ENCODE results near the gene PDPN.

The PDPN gene

DNA sequence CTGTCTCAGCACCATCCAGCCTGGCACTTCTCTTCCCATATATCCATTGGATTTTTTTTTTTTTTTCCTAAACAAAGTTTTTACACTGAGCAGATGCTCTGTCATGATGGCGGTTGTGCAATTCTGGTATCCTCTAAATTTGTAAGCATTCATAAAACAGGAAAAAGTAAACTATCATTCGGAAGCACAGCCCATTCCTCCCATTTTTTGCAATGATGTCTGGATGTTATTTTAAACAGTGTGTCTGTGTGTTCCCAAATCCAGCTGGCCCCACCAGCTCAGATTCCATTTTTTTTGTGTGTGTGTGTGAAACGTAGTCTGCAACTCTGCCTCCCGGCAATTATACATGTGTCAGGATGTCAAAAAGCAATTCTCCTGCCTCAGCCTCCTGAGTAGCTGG, 33.5 kb downstream of the PDPN start:
- TF ChIP-seq CTCF (IDR thresholded peaks at IDR 0.05): no peak
- no peak overlapping the region for H3K4me3 ChIP-seq (ENCODE audit: low read depth, low read length)
- no peaks in the 10 kb centered on the region for H3K79me2 ChIP-seq
- H3K9me3 ChIP-seq (ENCODE audit: control insufficient read depth, low read length): no peaks in the 10 kb centered on the region
- H3K27ac ChIP-seq: no peak overlapping the region
- no peak overlapping the region for H2AFZ ChIP-seq
- H3K27me3 ChIP-seq (ENCODE audit: control insufficient read depth, insufficient read depth, low read length): no peaks in the 10 kb centered on the region
- no peak overlapping the region for H3K4me2 ChIP-seq (ENCODE audit: low read length)
- H3K36me3 ChIP-seq (ENCODE audit: control insufficient read depth, insufficient read depth, low read length): no peaks in the 10 kb centered on the region
- no peak overlapping the region for H3K9ac ChIP-seq
- no peaks in the 10 kb centered on the region for H3K4me1 ChIP-seq

DNA sequence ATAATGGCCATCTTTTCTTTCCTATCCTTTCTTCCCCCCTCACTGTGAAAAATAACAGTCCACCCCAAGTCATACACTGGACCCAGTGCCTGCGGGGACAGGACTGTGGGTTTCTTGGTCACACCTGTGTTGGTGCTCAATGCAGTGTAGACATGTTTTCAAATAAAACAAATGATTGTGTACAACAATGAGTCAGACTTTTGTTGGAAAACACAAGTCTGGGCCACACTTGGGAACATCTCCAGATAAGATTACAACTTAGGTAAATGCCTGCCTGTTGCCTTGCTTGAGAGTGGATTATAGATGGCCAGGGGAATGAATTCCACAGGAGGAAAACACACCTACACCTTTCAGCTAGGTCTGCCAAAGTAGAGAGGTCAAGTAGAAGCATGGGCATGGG, 34.1 kb downstream of the PDPN start:
- H3K4me3 ChIP-seq (ENCODE audit: low read depth, low read length): no peak overlapping the region
- H3K9me3 ChIP-seq (ENCODE audit: control insufficient read depth, low read length): no peaks in the 10 kb centered on the region
- no peak overlapping the region for H3K9ac ChIP-seq
- no peak overlapping the region for H2AFZ ChIP-seq
- H3K4me1 ChIP-seq: no peaks in the 10 kb centered on the region
- H3K36me3 ChIP-seq (ENCODE audit: control insufficient read depth, insufficient read depth, low read length): no peaks in the 10 kb centered on the region
- no peak for TF ChIP-seq CTCF (IDR thresholded peaks at IDR 0.05)
- no peaks in the 10 kb centered on the region for H3K27me3 ChIP-seq (ENCODE audit: control insufficient read depth, insufficient read depth, low read length)
- H3K79me2 ChIP-seq: no peaks in the 10 kb centered on the region
- H3K27ac ChIP-seq: no peak overlapping the region
- no peak overlapping the region for H3K4me2 ChIP-seq (ENCODE audit: low read length)

- no peaks in the 10 kb centered on the region for H3K79me2 ChIP-seq
- H3K27me3 ChIP-seq (ENCODE audit: control insufficient read depth, insufficient read depth, low read length): no peaks in the 10 kb centered on the region
- H3K9me3 ChIP-seq (ENCODE audit: control insufficient read depth, low read length): no peaks in the 10 kb centered on the region
- no peak for TF ChIP-seq CTCF (IDR thresholded peaks at IDR 0.05)
- no peaks in the 10 kb centered on the region for H3K4me1 ChIP-seq
- no peak overlapping the region for H3K27ac ChIP-seq
- H3K4me3 ChIP-seq (ENCODE audit: low read depth, low read length): no peak overlapping the region
- H3K9ac ChIP-seq: no peak overlapping the region
- no peak overlapping the region for H3K4me2 ChIP-seq (ENCODE audit: low read length)
- no peak overlapping the region for H2AFZ ChIP-seq
- H3K36me3 ChIP-seq (ENCODE audit: control insufficient read depth, insufficient read depth, low read length): no peaks in the 10 kb centered on the region
Observed at GRCh38 chr1:13618483-13618882, 34.9 kb downstream of the PDPN start.

DNA sequence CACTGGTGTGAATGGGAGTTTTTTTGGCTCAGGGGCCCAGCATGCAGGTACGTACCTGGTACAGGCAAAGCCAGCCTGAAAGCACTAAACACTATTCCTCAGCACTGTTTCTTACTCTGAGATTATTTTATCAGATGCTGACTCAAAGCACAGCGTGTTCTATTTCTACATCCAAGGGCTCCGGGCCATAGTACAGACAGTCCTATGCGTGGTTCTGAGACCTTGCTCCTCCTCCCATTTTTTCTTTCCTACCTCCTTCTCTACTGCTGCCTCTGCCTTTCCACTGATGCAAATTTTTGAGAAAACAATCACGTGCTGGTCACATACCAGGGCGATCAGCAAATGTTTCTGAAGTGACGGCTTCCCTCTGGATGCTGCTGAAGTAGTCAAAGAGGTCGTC, 36.3 kb downstream of the PDPN start:
- H3K4me2 ChIP-seq (ENCODE audit: low read length): no peak overlapping the region
- H3K9me3 ChIP-seq (ENCODE audit: control insufficient read depth, low read length): no peaks in the 10 kb centered on the region
- no peaks in the 10 kb centered on the region for H3K79me2 ChIP-seq
- no peaks in the 10 kb centered on the region for H3K36me3 ChIP-seq (ENCODE audit: control insufficient read depth, insufficient read depth, low read length)
- no peak overlapping the region for H3K9ac ChIP-seq
- TF ChIP-seq CTCF (IDR thresholded peaks at IDR 0.05): no peak
- no peak overlapping the region for H2AFZ ChIP-seq
- H3K27ac ChIP-seq: no peak overlapping the region
- H3K4me3 ChIP-seq (ENCODE audit: low read depth, low read length): no peak overlapping the region
- H3K4me1 ChIP-seq: no peaks in the 10 kb centered on the region
- no peaks in the 10 kb centered on the region for H3K27me3 ChIP-seq (ENCODE audit: control insufficient read depth, insufficient read depth, low read length)

DNA sequence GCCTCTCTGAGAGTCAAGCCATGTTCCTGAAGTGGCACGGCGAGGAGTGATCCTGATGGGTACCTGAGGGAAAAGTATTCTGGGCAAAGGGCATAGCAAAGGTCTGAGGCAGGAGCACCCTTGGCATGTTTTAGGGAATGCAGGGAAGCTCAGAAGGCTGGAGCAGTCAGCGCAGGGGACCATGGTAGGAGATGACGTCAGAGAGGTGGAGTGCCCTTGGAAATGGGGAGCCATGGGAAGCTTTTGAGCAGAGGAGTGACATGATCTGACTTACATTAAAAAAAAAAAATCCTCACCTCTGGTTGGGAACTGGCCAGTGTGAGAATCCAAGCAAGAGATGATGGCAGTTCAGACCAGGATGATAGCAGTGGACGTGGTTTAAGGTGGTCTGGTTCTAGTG, 37.2 kb downstream of the PDPN start:
- Histone ChIP-seq H3K9me3 (ENCODE audit: control insufficient read depth, low read length) (no peaks in the 10 kb centered on the region), H3K79me2 (no peaks in the 10 kb centered on the region), H3K4me1 (no peaks in the 10 kb centered on the region), H3K27me3 (ENCODE audit: control insufficient read depth, insufficient read depth, low read length) (no peaks in the 10 kb centered on the region), H3K36me3 (ENCODE audit: control insufficient read depth, insufficient read depth, low read length) (no peaks in the 10 kb centered on the region), H3K9ac (no peak overlapping the region), H3K27ac (no peak overlapping the region), H3K4me2 (ENCODE audit: low read length) (no peak overlapping the region), H3K4me3 (ENCODE audit: low read depth, low read length) (no peak overlapping the region), H2AFZ (no peak overlapping the region)
- TF ChIP-seq CTCF (IDR thresholded peaks at IDR 0.05): no peak

Measured in parathyroid adenoma (tissue), 2 donors.